ENCODE measurements around the gene PACSIN2. TPM values are rescaled to one million over a fixed set of nuclear protein-coding genes. Genes with fewer than 3 reads are reported as not detected.
"Not testable (repeated sequence)": the region's sequence is repeated elsewhere in the genome, so short reads cannot be mapped to it uniquely, and the experiment has no call there.

Gene PACSIN2
- total RNA-seq, 2 experiments from 2014 or later, result 33.5 to 35.7 TPM

DNA sequence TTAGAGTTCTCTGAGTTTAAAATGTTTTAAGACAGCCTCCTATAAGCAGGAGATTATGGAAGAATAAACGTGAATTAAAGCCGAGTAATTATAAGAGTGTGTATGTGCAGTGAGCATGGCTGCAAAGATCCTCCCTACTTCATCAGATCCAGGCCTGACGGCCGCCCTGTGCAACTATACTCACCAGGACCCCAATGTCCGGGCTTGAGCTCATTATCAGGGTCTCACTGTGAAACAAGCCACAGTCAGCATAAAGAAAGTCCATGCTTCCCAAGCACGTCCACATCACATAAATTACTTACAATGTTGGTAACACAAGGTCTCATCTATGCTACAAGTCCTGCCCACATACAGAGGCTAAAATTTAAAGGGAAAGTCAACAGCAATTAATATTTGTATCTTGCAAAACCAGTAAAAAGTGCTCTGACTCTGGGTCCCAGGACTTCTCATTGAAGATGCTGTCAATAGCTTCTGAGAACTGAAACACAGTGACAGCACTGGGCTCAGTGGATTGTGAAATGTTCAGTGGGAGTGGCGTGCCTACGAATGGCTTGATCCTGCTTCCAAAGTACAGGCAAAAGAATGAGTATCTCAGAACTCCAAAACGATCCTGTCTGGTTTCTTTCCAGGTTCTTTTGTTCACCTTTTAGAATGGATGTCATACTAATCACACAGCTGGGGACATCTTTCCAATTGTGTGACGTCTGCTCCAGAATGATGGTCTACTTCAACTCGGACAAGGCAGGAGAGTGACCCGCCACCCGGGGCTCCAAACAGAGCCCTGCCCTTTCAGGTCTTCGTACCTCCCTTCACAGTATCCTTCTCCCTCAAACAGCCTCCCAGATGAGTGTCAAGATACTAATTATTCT is 85.7 kb downstream of the PACSIN2 start:
- Mint-ChIP-seq H3K27ac (no peak overlapping the region), H3K36me3 (ENCODE audit: low read depth) (no peaks in the 10 kb centered on the region), H3K4me3 (no peak overlapping the region), H3K27me3 (no peaks in the 10 kb centered on the region), H3K9me3 (no peaks in the 10 kb centered on the region), H3K4me1 (ENCODE audit: low read depth) (peaks cover 56% of the 10 kb centered on the region)
- no peak for ATAC-seq
- intact Hi-C loops (cut with micrococcal nuclease), result no loop called here
- no peak for DNase-seq
- TF ChIP-seq, protein P1, sequence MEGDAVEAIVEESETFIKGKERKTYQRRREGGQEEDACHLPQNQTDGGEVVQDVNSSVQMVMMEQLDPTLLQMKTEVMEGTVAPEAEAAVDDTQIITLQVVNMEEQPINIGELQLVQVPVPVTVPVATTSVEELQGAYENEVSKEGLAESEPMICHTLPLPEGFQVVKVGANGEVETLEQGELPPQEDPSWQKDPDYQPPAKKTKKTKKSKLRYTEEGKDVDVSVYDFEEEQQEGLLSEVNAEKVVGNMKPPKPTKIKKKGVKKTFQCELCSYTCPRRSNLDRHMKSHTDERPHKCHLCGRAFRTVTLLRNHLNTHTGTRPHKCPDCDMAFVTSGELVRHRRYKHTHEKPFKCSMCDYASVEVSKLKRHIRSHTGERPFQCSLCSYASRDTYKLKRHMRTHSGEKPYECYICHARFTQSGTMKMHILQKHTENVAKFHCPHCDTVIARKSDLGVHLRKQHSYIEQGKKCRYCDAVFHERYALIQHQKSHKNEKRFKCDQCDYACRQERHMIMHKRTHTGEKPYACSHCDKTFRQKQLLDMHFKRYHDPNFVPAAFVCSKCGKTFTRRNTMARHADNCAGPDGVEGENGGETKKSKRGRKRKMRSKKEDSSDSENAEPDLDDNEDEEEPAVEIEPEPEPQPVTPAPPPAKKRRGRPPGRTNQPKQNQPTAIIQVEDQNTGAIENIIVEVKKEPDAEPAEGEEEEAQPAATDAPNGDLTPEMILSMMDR (IDR thresholded peaks at IDR 0.05), result no peak
- CTCF ChIA-PET, result interaction anchor here (1.1 to 1.4 kb wide), 2 partner anchors 10 to 17 kb away, joined by 3 read pairs; no protein-coding TSS in a partner anchor
- POLR2A ChIA-PET, result interaction anchor here (1.3 kb wide), 1 partner anchor 180 kb away, joined by 3 read pairs; no protein-coding TSS in a partner anchor

DNA sequence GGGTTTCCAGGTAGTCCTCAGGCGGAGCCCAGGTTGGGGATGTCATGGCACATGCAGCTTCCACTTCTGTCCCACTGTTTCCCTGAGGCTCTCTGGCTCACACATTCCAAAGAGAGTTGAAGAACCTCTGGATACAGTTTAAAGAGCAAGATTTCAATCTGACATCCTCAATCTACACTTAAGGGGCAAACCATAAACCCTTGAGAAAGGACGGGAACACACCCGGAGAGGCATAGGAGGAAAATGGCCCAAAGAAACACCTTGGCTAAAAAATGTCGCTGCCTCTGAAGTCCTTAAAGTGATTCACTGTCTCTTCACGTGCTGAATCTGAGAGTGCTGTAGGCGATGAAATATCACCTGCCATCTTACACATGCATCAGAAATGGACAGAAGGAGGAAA is 87.0 kb downstream of the PACSIN2 start:
- intact Hi-C loops (cut with micrococcal nuclease), result no loop called here
- H3K27ac Mint-ChIP-seq, result no peak overlapping the region
- TF ChIP-seq, protein P1 (IDR thresholded peaks at IDR 0.05), result no peak
- H3K27me3 Mint-ChIP-seq, result no peaks in the 10 kb centered on the region
- no peaks in the 10 kb centered on the region for H3K9me3 Mint-ChIP-seq
- POLR2A ChIA-PET, result no interaction called here
- peaks cover 49% of the 10 kb centered on the region for H3K4me1 Mint-ChIP-seq (ENCODE audit: low read depth)
- ATAC-seq (no peak), DNase-seq (no peak)
- no peaks in the 10 kb centered on the region for H3K36me3 Mint-ChIP-seq (ENCODE audit: low read depth)
- no peak overlapping the region for H3K4me3 Mint-ChIP-seq
- CTCF ChIA-PET, result interaction anchor here (1.4 kb wide), 2 partner anchors 18 to 106 kb away, joined by 3 read pairs; no protein-coding TSS in a partner anchor

DNA sequence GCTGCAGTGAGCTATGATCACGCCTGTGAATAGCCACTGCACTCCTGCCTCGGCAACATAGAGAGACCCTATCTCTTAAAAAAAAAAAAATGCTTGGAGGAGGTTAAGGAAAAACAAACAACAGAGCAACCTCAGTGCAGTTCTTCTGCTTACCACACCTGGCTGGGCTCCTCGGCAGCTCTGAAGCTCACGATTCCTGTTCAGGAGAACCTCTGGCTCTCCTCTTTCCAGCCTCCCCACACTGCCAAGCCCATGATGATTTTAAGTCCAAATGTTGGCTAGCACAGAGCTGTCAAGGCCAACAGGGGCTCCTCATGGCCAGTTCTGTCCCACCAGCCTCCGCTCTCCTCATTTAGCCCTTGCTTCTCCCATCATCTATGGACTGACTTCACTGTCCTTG is 88.2 kb downstream of the PACSIN2 start:
- POLR2A ChIA-PET, result interaction anchor here (0.6 to 0.9 kb wide), 3 partner anchors 71 to 534 kb away, joined by 3 to 5 read pairs (median 3); no protein-coding TSS in a partner anchor
- CTCF ChIA-PET, result interaction anchor here (1.0 to 1.4 kb wide), 3 partner anchors 12 to 108 kb away, joined by 3 to 4 read pairs (median 3); no protein-coding TSS in a partner anchor
- no peak for DNase-seq
- TF ChIP-seq, protein P1 (IDR thresholded peaks at IDR 0.05), result no peak
- no peak overlapping the region for H3K27ac Mint-ChIP-seq
- no peak overlapping the region for H3K4me3 Mint-ChIP-seq
- H3K9me3 Mint-ChIP-seq, result no peaks in the 10 kb centered on the region
- H3K4me1 Mint-ChIP-seq (ENCODE audit: low read depth), result peaks cover 48% of the 10 kb centered on the region
- H3K27me3 Mint-ChIP-seq, result no peaks in the 10 kb centered on the region
- H3K36me3 Mint-ChIP-seq (ENCODE audit: low read depth), result no peaks in the 10 kb centered on the region
- ATAC-seq, result no peak
- intact Hi-C loops (cut with micrococcal nuclease), result no loop called here

DNA sequence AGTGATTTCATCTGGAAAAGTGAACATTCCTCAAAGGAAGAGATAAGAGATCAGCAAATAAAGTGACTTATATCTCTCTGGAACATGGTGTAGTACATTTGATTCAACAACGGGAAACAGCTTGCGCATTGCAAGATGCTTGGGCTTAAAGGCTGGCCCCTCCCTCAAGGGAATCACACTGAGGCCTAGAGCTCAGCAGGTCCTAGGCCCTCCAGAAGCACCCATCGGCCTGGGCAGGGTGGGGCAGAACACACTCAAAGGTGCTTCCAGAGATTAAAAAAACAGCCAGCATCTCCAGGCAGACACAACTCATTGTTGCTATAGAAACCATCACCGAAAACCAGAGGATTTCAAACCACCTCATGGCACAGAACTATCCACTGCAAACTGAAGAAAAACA is 88.8 kb downstream of the PACSIN2 start:
- ChIA-PET POLR2A (interaction anchor here (0.5 to 0.9 kb wide), 2 partner anchors 139 to 187 kb away, joined by 3 read pairs; no protein-coding TSS in a partner anchor), CTCF (interaction anchor here (1.0 to 1.5 kb wide), 3 partner anchors 11 to 164 kb away, joined by 3 to 4 read pairs (median 3); no protein-coding TSS in a partner anchor)
- DNase-seq (no peak), ATAC-seq (no peak)
- Mint-ChIP-seq H3K4me3 (no peak overlapping the region), H3K27me3 (no peaks in the 10 kb centered on the region), H3K4me1 (ENCODE audit: low read depth) (peaks cover 46% of the 10 kb centered on the region), H3K27ac (no peak overlapping the region), H3K9me3 (no peaks in the 10 kb centered on the region), H3K36me3 (ENCODE audit: low read depth) (no peaks in the 10 kb centered on the region)
- TF ChIP-seq, protein P1 (IDR thresholded peaks at IDR 0.05), result no peak
- intact Hi-C loops (cut with micrococcal nuclease), result no loop called here

DNA sequence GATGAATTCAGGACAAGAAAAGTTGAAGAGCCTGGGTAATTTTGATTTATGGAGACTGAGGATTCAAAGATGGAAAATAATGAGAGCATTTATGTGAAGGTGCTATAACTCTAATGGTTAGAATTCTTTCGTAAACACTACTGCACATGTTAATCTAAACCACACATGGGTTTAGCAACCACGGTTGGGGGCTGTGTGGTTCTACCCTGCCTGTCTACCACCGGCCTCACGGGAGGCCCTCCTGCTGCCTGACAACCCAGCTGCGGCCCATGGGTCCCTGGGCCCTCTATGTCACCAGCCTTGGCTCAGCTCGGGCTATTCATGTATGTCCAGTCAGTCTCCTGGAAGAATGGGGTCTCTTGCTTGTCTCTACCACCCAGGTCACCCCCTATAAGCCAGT is 89.4 kb downstream of the PACSIN2 start:
- H3K36me3 Mint-ChIP-seq (ENCODE audit: low read depth), result no peaks in the 10 kb centered on the region
- no peaks in the 10 kb centered on the region for H3K9me3 Mint-ChIP-seq
- CTCF ChIA-PET, result interaction anchor here (1.0 to 3.6 kb wide), 3 partner anchors 11 to 164 kb away, joined by 3 to 11 read pairs (median 3); no protein-coding TSS in a partner anchor
- DNase-seq, result peak; percentile 49
- H3K4me1 Mint-ChIP-seq (ENCODE audit: low read depth), result peaks cover 44% of the 10 kb centered on the region
- TF ChIP-seq, protein P1 (IDR thresholded peaks at IDR 0.05), result no peak
- H3K27ac Mint-ChIP-seq, result no peak overlapping the region
- intact Hi-C loops (cut with micrococcal nuclease), result no loop called here
- no peak overlapping the region for H3K4me3 Mint-ChIP-seq
- ATAC-seq, result peak; percentile 62
- H3K27me3 Mint-ChIP-seq, result no peaks in the 10 kb centered on the region
- POLR2A ChIA-PET, result interaction anchor here (0.5 kb wide), 1 partner anchor 139 kb away, joined by 3 read pairs; no protein-coding TSS in a partner anchor

DNA sequence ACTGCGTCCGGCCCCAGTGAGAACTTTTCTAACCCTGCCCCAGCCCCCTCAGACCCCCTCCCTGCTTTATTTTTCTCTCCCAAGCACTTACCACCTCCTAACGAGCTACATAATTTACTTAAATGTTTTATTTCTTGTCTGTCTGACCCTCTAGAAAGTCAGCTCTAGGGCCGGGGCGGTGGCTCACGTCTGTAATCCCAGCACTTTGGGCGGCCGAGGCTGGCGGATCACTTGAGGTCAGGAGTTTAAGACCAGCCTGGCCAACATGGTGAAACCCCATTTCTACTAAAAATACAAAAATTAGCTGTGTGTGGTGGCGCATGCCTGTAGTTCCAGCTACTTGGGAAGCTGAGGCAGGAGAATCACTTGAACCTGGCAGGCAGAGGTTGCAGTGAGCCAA is 89.9 kb downstream of the PACSIN2 start:
- ATAC-seq, result not testable (repeated sequence)

More for the DNA sequence above, 89.9 kb downstream of the PACSIN2 start:
- H3K36me3 Mint-ChIP-seq (ENCODE audit: low read depth); H3K27me3 Mint-ChIP-seq; H3K27ac Mint-ChIP-seq; H3K9me3 Mint-ChIP-seq; H3K4me3 Mint-ChIP-seq; DNase-seq; POLR2A ChIA-PET; intact Hi-C loops (cut with micrococcal nuclease): not testable (repeated sequence)
- peaks cover 45% of the 10 kb centered on the region for H3K4me1 Mint-ChIP-seq (ENCODE audit: low read depth)
- CTCF ChIA-PET, result interaction anchor here (1.5 to 3.6 kb wide), 2 partner anchors 109 to 165 kb away, joined by 3 to 11 read pairs; no protein-coding TSS in a partner anchor
